GM21381 (cell line): ENCODE results near the gene G6PC2.
"Not testable (repeated sequence)": the region's sequence is repeated elsewhere in the genome, so short reads cannot be mapped to it uniquely, and the experiment has no call there.

Experiments
- ATAC-seq: cut with Tn5 transposase; IDR thresholded peaks from one replicate; pipeline ENCODE4 v1.9.1; 2021; ENCODE audit warnings: mild to moderate bottlenecking, moderate library complexity; ENCODE audit not compliant: unreplicated experiment

G6PC2 gene

DNA sequence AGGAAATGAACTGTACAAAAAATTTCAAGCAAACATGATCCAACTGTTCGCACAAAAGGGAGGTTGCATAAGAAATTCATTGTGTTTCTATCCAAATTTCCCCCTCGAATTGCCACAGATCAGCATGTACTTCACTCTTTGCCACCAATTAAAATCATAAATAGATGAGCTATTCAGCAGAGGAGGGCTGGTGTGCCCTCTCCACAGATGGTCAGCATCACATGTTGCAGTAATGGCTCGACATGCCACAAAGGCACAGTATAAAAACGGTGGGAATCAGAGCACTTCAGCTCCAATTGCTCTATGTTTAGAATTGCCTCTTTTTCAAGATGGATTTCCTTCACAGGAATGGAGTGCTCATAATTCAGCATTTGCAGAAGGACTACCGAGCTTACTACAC lies at the start of gene G6PC2:
G6PC2 (plus strand) TSS at position 289 of the 400 bp plus-strand sequence; CDS start at position 330, 41 bp downstream.
- ATAC-seq, result no peak

DNA sequence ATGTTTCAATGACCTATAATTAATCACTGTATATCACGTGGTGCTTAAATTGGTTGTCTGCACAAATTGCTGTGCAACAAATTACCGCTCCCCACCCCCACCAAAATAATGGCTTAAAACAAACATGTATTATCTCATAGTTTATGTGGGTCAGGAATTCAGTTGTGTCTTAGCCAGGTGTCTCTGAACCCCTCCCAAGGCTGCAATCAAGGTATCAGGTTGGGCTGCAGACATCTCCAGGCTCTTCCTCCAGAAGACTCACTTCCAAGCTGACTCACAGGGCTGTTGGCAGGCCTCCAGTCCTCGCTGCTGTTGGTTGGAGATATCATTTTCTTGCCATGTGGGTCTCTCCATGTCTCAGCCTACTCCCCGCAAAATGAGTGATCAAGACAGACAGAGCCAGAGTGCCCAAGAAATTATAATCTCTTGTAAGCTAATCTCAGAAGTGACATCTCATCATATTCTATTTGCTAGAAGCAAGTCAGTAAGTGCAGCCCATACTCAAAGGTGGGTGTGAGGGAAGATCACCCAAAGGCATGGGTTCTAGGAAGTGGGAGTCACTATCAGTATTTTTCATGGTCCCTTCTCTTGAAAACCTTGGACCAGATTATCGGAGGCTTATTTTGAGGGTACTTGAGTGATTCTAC lies 49.3 kb upstream of the G6PC2 start:
- ATAC-seq, result no peak

DNA sequence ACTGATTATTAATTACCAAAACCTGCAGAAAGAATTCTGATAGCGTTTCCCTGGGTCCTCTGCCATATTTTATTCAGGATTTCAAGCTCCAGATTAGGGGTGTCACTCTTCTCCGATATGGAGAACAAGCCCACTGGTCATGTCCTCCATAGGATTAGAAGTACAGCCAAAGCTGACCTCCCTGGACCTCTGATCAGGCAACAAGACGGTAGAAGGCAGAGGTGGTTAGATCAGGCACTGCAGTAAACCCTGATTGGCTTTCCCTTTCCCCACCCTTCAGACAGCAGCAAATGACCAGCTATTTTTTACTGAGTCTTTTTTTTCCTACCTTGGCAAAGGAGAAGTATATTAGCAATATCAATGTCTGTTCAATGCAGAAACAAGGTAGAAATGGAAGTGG lies 48.6 kb upstream of the G6PC2 start:
- no peak for ATAC-seq

GRCh38 chr2:168853471-168853870 lies 47.6 kb upstream of the G6PC2 start:
- ATAC-seq, result no peak

DNA sequence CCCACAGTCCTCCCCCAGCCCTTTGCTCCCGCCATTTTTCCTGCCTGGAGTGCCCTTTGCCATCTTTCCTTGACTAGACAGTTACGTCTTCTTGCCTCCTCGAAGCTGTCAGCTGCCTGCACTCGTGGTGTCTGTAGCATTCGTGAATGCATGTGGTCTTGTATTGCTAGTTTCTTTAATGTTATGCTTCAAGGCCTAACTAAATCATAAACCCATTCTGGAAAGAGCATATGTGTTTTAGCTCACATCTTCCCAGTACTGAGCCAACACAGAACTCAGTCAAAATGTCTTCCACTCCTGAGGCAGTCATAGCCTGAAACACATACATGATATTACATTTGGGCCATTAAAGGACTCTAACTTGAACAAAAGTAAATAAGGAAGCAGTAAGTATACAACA lies 46.4 kb upstream of the G6PC2 start:
- ATAC-seq, result no peak

- no peak for ATAC-seq
Measured at GRCh38 chr2:168855601-168856000, 45.5 kb upstream of the G6PC2 start.

- ATAC-seq, result no peak
Measured at GRCh38 chr2:168858146-168858545, 42.9 kb upstream of the G6PC2 start.

DNA sequence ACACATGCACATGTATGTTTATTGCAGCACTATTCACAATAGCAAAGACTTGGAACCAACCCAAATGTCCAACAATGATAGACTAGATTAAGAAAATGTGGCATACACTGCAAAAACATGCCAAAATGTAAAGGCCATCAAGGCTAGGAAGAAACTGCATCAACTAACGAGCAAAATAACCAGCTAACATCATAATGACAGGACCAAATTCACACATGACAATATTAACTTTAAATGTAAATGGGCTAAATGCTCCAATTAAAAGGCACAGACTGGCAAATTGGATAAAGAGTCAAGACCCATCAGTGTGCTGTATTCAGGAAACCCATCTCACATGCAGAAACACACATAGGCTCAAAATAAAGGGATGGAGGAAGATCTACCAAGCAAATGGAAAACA lies 33.9 kb upstream of the G6PC2 start:
- not testable (repeated sequence) for ATAC-seq

DNA sequence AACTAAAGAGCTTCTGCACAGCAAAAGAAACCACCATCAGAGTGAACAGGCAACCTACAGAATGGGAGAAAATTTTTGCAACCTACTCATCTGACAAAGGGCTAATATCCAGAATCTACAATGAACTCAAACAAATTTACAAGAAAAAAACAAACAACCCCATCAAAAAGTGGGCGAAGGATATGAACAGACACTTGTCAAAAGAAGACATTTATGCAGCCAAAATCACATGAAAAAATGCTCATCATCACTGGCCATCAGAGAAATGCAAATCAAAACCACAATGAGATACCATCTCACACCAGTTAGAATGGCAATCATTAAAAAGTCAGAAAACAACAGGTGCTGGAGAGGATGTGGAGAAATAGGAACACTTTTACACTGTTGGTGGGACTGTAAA lies 30.7 kb upstream of the G6PC2 start:
- ATAC-seq, result not testable (repeated sequence)

DNA sequence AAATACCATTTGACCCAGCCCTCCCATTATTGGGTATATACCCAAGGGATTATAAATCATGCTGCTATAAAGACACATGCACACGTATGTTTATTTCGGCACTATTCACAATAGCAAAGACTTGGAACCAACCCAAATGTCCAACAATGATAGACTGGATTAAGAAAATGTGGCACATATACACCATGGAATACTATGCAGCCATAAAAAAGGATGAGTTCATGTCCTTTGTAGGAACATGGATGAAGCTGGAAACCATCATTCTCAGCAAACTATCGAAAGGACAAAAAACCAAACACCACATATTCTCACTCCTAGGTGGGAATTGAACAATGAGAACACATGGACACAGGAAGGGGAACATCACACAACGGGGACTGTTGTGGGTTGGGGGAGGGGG lies 30.3 kb upstream of the G6PC2 start:
- ATAC-seq, result not testable (repeated sequence)

GRCh38 chr2:168874368-168875054 lies 26.6 kb upstream of the G6PC2 start:
- no peak for ATAC-seq

- ATAC-seq, result not testable (repeated sequence)
Measured at GRCh38 chr2:168882163-168882562, 18.9 kb upstream of the G6PC2 start.

DNA sequence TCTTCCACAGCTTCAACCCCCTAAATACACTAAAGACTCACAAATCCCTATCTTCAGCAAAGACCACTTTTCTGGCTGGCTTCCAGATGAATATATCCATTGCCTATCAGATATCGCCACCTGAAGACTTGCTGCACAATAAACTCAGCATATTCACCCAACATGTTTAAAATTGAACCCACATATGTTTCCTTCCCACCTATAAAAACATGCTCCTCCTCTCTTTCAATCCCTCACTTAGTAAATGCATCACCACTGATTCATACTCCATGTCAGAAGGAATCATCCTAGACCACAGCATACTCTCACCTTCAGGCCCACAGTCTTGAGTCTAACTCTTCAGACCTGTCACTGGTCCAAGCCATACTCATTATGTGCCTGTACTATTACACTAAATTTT lies 16.1 kb upstream of the G6PC2 start:
- ATAC-seq, result no peak

GRCh38 chr2:168889635-168890005 lies 11.5 kb upstream of the G6PC2 start:
- ATAC-seq, result no peak

DNA sequence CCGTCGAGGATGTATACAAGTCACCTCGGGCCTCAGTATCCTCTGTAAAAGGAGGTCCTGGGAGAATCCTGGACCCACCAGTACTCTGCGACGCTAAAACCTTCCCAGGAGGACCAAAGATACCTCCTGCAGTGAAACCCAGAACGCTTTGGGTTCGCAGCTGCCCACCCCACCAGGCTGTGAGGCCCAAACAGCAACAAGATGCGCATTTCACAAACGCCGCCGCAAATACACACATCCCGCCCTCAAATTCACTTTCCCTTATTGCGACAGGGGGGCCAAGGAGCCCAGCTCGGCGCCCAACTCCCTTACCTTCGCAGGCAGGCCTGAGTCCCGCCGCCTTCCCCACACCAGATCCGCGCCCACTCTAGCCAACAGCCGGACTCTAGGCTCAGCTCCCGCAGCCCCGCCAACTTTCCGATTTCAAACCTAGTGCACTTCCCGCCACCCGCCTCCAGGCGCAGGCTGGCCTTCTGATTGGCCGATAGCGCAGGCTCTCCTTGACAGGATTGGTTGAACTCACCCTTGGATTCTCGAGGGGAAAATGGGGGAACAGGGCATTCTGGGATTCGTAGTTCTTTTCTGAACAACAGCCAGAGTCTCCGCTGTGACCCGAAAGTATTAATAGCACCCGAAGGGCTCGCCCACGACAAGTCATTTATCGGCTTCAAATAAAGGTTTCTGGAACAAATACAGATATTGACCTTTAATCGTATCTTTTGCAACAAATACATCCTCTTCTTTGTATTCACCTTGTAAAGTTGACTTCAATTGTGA lies 10.9 kb upstream of the G6PC2 start, which contains the start of gene SPC25:
SPC25 (minus strand) TSS at position 425 of the 777 bp plus-strand sequence. CDS start 911 bp downstream, outside the sequence.
- peak; percentile 99 for ATAC-seq

GRCh38 chr2:168892327-168892726 lies 8.8 kb upstream of the G6PC2 start:
- ATAC-seq, result no peak

DNA sequence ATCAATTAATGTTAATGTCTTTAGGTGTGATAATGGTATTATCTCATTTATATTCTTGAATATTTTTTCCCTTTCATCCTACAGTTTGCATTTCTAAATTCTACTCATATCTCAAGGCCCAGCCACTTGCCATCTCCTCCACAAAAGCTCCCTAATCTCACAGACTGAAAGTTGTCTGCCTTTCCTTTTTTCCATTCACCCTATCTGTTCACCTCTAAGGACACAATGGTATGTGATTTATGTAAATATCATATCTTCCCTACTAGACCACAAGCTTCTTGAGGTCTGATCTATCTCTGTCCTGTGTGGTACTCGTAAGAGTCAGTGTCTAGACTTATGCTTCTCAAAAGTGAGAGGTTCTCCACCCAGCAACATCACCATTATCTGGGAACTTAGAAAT lies 7.0 kb upstream of the G6PC2 start:
- no peak for ATAC-seq

GRCh38 chr2:168894720-168895119 lies 6.4 kb upstream of the G6PC2 start:
- no peak for ATAC-seq

- ATAC-seq, result no peak
Measured at GRCh38 chr2:168895771-168896170, 5.3 kb upstream of the G6PC2 start.

- no peak for ATAC-seq
Measured at GRCh38 chr2:168896783-168897182, 4.3 kb upstream of the G6PC2 start.

DNA sequence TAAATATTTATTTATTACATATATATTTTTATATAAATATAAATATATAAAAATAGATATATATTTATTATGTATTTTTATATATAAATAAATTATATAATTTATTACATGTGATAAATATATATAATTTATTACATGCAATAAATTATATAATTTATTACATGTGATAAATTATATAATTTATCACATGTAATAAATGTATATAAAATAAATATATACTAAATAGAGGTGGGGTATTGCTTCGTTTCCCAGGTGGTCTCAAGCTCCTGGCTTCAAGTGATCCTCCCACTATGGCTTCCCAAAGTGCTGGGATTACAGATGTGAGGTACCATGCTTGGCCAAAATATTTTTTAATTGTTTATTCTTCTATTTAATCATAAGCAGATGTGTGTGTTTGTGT lies 3.6 kb upstream of the G6PC2 start:
- ATAC-seq, result no peak

DNA sequence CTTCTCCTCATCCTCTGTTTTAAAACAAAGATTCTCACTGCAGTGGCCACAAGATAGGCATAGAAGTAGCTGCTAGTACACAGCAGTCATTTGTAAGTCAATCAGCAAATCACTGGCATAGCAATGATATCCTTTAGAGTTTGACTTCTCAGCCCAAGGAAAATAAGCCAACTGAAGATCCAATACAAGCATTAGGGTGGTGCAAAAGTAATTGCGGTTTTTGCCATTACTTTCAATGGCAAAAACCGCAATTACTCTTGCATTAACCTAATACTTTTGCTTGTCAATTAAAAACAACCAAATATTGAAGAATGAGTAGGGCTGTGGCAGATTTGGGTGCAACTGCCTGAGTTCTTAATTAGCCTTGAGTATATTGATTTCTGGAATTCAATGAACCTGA lies 2.8 kb downstream of the G6PC2 start:
- no peak for ATAC-seq
